ENCODE results near the gene ASXL3.

ASXL3 gene

GRCh38 chr18:33757037-33757436, 179.0 kb downstream of the ASXL3 start:
- no peak for TF ChIP-seq CTCF (IDR thresholded peaks at IDR 0.05; ENCODE audit: insufficient read depth, low read length, poor library complexity, severe bottlenecking)
- Histone ChIP-seq H3K4me3 (replicated peaks; ENCODE audit: low read depth, low read length) (no peak overlapping the region), H3K27me3 (replicated peaks; ENCODE audit: control insufficient read depth, insufficient read depth, low read length) (no peaks in the 10 kb centered on the region), H3K36me3 (ENCODE audit: control insufficient read depth, insufficient read depth, low read length) (no peaks in the 10 kb centered on the region)
- no peak for DNase-seq (ENCODE audit: extremely low read depth, insufficient read length)

- DNase-seq (ENCODE audit: extremely low read depth, insufficient read length) = no peak
- Histone ChIP-seq H3K36me3 (ENCODE audit: control insufficient read depth, insufficient read depth, low read length) (no peaks in the 10 kb centered on the region), H3K27me3 (replicated peaks; ENCODE audit: control insufficient read depth, insufficient read depth, low read length) (no peaks in the 10 kb centered on the region), H3K4me3 (replicated peaks; ENCODE audit: low read depth, low read length) (no peak overlapping the region)
- TF ChIP-seq CTCF (IDR thresholded peaks at IDR 0.05; ENCODE audit: insufficient read depth, low read length, poor library complexity, severe bottlenecking) = peak; percentile 37
Measured at GRCh38 chr18:33761363-33761762, 183.3 kb downstream of the ASXL3 start.

GRCh38 chr18:33781429-33781828, 203.4 kb downstream of the ASXL3 start:
- Histone ChIP-seq H3K27me3 (replicated peaks; ENCODE audit: control insufficient read depth, insufficient read depth, low read length) (no peaks in the 10 kb centered on the region), H3K4me3 (replicated peaks; ENCODE audit: low read depth, low read length) (no peak overlapping the region), H3K36me3 (ENCODE audit: control insufficient read depth, insufficient read depth, low read length) (no peaks in the 10 kb centered on the region)
- DNase-seq (ENCODE audit: extremely low read depth, insufficient read length) = no peak
- no peak for TF ChIP-seq CTCF (IDR thresholded peaks at IDR 0.05; ENCODE audit: insufficient read depth, low read length, poor library complexity, severe bottlenecking)

All from GM06990 (cell line).